Measurements from ENCODE around the gene TUBA1B. TPM values are rescaled to one million over a fixed set of nuclear protein-coding genes. Genes with fewer than 3 reads are reported as not detected.

Gene TUBA1B
- total and polyA plus RNA-seq, 2 donors (not counting 3 experiments of a cell fraction or from before 2014, with no cell fraction given) = 2,245 to 5,362 TPM

- intact Hi-C loops (cut with micrococcal nuclease) (no loop called here), dilution Hi-C loops (cut with MboI; ENCODE audit: extremely low pct_ligation_motif_present, low sequenced_read_pairs) (no loop called here)
- no peak overlapping the region for H2AFZ ChIP-seq (ENCODE audit: low read depth, low read length)
- no peaks in the 10 kb centered on the region for H4K20me1 ChIP-seq (replicated peaks; ENCODE audit: control insufficient read depth, extremely low read depth, insufficient read depth, low read length)
- ChIA-PET CTCF (interaction anchor here (1.9 to 11.7 kb wide), 6 partner anchors 8 to 135 kb away, joined by 7 to 188 read pairs (median 84); partner anchors contain the start of gene LMBR1L), POLR2A (no interaction called here)
- no peak overlapping the region for H3K27ac ChIP-seq (ENCODE audit: insufficient read depth, low read depth, low read length)
- no peak overlapping the region for H3K4me2 ChIP-seq (ENCODE audit: insufficient read depth, low read length)
- H3K4me1 ChIP-seq (ENCODE audit: control insufficient read depth, extremely low read depth, insufficient read depth, low read length) = peaks cover 16% of the 10 kb centered on the region
- BruUV-seq (replicated peaks) = no TSS peak
- H3K9me3 ChIP-seq (replicated peaks; ENCODE audit: control insufficient read depth, insufficient read depth, low read length) = no peaks in the 10 kb centered on the region
- H3K36me3 ChIP-seq (ENCODE audit: control insufficient read depth in 2 of 2, extremely low read depth in 1 of 2, insufficient read depth in 2 of 2, low read length in 2 of 2) = peaks cover 14 to 57% of the 10 kb centered on the region in 2 experiments
- no peaks in the 10 kb centered on the region for H3K79me2 ChIP-seq (ENCODE audit: control insufficient read depth, insufficient read depth, low read length)
- TF ChIP-seq POLR2A (IDR thresholded peaks at IDR 0.05; ENCODE audit: low read depth, low read length) (no peak), EZH2 (IDR thresholded peaks at IDR 0.05; ENCODE audit: borderline replicate concordance, low read depth, low read length, severe bottlenecking) (no peak), CTCF (IDR thresholded peaks at IDR 0.05; ENCODE audit: extremely low read depth in 1 of 2, insufficient read depth in 1 of 2, low read depth in 1 of 2, low read length in 2 of 2) (no peak), GATA2 (IDR thresholded peaks at IDR 0.05; ENCODE audit: insufficient read depth, insufficient read length, low read depth, low read length) (no peak), MAX (IDR thresholded peaks at IDR 0.05; ENCODE audit: insufficient read depth, insufficient read length) (no peak), FOS (IDR thresholded peaks at IDR 0.05; ENCODE audit: borderline replicate concordance, insufficient read depth, low read length) (no peak), MYC (IDR thresholded peaks at IDR 0.05; ENCODE audit: low read depth, low read length) (no peak), JUN (IDR thresholded peaks at IDR 0.05; ENCODE audit: borderline replicate concordance, insufficient read depth, insufficient read length, low read depth) (no peak), POLR2AphosphoS5 (IDR thresholded peaks at IDR 0.05; ENCODE audit: insufficient read depth, low read depth, low read length) (no peak)
- no peaks in the 10 kb centered on the region for H3K9me1 ChIP-seq (replicated peaks; ENCODE audit: control insufficient read depth, extremely low read depth, insufficient read depth, low read length)
- no peak overlapping the region for H3K9ac ChIP-seq (replicated peaks; ENCODE audit: extremely low read depth, insufficient read depth, low read length)
- FAIRE-seq (no peak), DNase-seq (ENCODE audit: low read depth, low spot score) (no peak)
- H3K4me3 ChIP-seq (replicated peaks in 1 of 3; ENCODE audit: insufficient read depth in 1 of 3, low read depth in 1 of 3, low read length in 3 of 3) = no peak overlapping the region
- no peaks in the 10 kb centered on the region for H3K27me3 ChIP-seq (ENCODE audit: control insufficient read depth in 2 of 2, insufficient read depth in 2 of 2, low read length in 2 of 2)
Measured at GRCh38 chr12:49100380-49100779, 30.8 kb downstream of the TUBA1B start.
